Raji (cell line): Measurements from ENCODE around the gene BRSK1.

ENCODE experiments used
- POLR2A ChIP-seq: IDR thresholded peaks from 2 replicates; pipeline ENCODE4 v1.6.1; 2011; ENCODE audit warnings: low read depth, low read length, control low read depth; ENCODE audit not compliant: insufficient read depth

BRSK1 gene

DNA sequence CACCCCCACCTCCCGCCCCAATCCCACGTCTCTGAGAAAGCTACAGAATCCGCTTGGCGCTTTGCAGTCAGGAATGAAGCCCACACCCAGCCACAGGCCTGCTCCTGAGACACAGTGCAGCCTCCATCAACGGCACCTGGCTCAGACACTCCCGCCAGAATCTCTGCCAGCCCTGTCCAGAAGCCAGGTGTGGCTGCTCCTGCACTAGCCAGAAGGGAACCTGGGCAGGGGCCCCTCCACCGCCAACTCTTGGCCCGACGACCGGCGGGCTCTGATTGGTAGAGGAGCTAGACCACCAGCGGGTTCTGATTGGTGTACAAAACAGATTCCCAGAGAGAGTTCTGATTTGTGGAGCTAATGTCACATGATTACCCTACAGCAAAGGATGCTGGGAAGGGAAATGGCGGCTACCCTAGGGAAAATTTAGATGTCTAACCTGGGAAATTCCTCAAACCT lies 22.1 kb upstream of the BRSK1 start:
- TF ChIP-seq POLR2A: no peak

DNA sequence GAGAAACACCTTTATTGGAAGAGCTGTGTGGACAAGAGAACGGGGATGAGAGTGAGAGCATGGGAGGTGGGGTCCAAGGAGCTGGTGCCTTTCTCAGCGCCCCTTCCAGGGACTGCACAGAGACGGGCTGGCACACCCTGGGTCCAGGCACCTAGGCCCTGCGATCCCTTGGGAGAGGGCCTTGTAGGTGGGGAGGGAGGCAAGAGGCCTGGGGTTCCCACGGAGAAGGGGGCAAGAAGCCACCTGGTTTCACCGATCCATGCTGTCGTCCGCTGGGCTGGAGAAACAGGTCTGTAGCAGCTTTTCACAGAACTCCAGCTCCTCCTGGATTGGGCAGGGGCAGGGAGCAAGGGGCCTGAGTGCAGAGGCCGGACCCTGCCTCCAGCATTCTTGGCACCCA lies 21.4 kb upstream of the BRSK1 start:
- no peak for TF ChIP-seq POLR2A

DNA sequence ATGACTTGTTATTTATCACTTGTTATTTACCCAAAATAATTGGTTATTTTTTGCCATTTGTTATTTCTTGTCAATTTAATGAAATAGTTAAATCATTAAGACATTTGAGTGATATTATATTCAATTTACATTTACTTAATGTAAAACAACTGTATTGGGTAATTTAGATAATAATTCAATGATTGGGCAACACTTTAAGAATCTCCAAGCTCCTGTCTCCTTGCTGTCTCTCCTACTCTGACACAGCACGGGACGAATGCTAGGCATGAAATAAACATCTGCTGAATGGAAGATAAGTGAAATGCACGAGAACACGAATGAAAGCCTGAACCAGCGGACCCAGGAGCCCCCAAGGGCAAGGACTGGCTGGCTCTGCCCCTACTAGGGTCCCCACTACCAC lies 19.3 kb upstream of the BRSK1 start:
- TF ChIP-seq POLR2A: no peak

DNA sequence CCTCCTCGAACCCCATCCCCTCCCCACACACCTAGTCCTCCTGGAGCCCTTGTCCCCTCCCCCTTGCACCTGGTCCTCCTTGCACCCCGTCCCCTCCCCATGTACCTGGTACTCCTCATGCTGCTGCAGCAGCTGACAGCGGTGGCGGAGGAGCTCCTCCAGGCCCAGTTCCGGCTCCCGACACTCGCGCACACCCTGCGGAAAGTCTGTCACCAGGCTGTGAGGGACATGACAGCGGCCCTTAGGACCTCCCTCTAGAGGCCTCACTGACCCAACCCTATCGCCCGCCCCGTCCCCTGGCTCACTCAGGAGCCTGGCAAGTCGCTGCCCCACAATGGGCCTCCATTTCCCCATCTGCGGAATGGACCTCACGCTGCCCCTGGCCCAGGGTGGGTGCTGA lies 18.6 kb upstream of the BRSK1 start:
- no peak for TF ChIP-seq POLR2A

DNA sequence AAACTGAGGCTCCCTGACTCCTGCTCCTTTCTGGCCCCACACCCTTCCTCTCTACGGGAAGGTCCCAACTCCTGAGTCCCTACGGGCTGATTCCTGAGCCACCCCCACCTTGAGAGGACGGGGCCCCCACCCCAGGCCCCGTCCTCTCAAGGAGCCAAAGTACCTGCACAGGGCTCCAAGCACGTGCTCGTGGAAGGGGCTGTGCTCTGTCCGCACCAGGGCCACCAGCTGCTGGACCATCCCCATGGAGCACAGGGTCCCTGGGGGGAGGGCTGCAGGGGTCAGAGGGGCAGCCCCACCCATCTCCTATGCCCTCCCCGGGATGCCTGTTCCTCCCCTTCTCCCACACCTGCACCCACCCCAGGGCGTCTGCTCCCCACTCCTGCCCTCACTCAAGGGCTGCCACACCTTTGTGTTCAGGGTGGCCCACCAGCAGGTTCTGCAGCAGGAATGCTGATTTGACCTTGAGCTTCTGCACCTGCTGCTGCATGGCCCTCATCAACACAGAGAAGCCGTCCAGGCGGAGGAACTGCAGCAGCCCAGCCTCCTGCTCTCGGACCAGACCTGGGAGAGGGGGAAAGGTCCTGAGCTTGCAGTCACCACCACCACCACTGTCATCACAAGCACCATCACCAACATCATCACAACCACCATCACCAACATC lies 17.9 kb upstream of the BRSK1 start:
- no peak for TF ChIP-seq POLR2A

DNA sequence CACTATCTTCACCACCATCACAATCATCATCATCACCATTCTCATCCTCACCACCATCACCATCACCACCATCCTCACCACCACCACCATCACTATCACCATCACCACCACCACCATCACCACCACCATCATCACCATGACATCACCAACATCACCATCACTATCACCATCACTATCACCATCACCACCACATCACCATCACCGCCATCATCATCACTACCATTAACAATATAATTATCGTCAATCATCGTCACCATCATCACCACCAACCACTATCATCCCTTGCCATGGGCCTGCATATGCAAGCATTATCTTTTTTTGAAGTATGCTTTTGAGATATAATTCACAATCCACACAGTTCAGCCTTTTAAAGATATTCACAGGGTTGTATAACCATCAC lies 17.4 kb upstream of the BRSK1 start:
- no peak for TF ChIP-seq POLR2A

DNA sequence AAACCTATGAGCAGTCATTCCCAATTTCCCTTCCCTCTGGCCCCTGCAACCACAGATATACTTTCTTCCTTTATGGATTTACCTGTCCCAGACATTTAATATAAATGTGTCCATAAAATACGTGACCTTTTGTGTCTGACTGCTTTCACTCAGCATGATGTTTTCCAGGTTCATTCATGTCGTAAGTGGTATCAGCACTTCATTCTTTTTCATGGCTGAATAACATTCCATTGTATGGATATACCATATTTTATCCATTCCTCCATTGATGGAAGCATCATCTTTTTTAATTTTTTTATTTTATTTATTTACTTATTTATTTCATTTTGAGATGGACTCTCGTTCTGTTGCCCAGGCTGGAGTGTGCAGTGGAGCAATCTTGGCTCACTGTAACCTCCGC lies 17.0 kb upstream of the BRSK1 start:
- TF ChIP-seq POLR2A: no peak

DNA sequence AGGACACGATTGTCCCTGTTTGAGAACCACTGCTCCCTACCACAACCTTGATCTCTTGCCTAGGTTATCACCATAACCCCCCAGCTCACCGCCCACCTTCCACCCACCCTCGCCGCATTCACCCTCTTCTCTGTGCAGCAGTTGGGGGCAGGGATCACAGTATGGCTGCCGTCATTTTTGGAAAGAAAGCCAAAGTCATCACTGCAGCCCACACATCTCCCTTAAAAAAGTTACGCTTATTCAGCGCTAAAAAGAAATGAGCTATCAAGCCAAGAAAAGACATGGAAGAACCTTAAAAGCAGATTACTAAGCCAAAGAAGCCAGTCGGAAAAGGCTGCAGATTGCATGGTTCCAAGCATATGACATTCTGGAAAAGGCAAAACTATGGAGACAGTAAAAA lies 14.5 kb upstream of the BRSK1 start:
- no peak for TF ChIP-seq POLR2A

DNA sequence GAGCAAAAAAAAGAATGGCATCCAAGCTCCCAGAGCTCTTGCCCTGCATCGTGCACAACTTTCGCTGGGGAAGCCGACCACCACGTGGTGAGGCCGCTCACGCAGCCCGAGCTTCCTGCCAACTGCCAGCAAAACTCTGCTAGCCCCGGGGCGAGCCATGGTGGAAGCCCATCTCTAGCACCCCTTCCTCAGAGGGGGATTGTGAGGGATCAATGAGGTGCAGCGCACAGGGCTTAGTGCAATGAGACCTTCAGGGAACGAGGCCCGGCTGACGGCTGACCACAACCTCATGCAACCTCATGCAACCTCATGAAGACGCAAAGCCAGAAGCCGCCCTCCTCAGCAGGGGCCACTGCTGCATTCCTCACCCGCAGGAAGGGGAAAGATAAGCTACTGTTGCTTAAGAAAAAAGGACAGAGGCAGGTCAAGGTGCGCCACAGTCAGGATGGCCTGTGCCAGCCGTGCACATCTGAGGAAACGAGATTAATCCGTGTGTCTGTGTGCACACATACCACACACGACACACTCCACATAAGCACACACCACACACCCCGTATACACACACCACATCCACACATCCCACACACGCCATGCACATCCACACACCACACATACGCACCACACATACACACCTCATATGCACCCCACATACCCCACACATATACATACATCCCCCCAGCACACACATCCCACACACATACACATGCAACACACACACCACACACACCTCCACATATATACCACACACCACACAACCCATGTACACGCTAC lies 13.4 kb upstream of the BRSK1 start:
- no peak for TF ChIP-seq POLR2A

DNA sequence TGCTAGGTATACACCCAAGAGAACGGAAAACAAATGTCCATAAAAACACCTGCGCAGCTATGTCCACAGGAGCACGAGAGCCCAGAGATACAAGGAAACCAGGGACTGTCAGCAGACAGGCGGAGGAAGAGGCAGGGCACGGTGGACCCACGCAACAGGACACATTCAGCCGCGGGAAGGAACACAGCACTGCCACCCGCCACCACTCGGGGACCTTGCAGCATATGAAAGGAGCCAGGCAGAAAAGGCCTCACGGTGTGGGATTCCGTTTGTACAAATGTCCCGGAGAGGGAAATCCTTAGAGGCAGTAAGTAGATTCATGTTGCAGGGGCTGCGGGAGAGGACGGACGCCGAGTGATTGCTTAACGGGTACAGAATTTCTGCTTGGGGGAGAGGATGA lies 11.7 kb upstream of the BRSK1 start:
- no peak for TF ChIP-seq POLR2A

DNA sequence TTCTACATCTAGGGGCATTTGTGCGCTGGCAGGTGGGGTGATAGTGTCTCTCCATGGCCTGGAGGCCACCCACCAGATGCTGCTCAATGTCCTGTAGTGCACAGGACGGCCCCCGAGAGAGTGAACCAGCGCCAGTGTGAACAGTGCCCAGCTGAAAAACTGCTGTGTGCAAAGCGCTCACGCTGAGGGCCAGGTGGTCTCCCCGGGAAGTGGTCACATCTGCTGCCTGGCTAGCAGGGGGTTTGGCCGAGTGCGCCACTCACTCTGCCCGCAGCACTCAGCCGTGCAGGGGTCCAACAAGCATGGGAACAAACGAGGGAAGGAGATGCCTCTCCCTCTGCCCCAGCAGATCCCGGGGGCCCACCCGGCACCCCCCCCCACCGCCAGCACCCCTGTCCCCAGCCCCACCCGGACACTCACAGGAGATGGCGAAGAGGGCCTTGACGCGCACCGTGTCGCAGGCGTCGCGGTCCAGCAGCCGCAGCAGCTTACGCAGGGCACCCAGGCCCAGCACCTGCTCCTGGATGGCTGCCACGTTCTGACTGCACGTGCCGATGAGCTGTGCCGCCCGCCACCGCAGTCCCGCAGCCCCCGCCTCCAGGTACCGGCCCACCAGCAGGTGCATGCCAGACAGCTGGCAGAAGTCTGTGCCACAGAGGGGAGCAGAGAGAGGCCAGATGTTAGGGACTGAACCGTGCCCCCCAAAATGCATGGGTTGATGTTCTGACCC lies 9.7 kb upstream of the BRSK1 start:
- TF ChIP-seq POLR2A: no peak

DNA sequence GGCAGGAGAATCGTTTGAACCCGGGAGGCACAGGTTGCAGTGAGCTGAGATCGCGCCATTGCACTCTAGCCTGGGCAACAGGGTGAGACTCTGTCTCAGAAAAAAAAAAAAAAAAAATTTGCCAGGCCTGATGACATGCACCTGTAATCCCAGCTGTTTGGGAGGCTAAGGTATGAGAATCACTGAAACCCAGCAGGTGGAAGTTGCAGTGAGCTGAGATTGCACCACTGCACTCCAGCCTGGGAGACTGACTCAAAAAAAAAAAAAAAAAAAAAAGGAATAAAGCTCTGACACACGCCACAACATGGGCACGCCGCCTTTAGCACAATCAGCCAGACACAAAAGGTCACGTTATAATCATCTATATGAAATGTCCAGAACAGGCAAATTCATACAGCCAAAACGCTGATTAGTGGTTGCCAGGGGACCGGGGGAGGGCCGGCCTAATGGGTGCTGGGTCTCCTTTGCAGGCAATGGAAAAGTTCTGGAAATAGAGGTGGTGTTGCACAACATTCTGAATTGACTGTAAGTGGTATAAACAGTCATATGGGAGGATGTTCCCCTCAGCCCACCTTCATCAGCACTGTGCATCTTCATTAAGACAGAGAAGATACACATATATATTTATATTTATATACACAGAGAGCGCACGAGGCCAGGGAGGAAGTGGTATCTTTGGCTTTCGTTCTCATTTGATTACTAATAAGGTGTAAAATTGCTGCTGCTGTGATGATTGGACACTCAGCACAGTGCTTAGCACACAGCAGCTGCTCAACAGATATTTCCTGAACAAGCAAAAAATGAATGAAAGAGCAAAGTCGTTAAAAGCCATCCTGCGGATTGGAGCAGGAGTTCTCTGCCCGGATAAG lies 7.7 kb upstream of the BRSK1 start:
- peak; percentile 47; the same call in 1 of the 2 replicates for TF ChIP-seq POLR2A

DNA sequence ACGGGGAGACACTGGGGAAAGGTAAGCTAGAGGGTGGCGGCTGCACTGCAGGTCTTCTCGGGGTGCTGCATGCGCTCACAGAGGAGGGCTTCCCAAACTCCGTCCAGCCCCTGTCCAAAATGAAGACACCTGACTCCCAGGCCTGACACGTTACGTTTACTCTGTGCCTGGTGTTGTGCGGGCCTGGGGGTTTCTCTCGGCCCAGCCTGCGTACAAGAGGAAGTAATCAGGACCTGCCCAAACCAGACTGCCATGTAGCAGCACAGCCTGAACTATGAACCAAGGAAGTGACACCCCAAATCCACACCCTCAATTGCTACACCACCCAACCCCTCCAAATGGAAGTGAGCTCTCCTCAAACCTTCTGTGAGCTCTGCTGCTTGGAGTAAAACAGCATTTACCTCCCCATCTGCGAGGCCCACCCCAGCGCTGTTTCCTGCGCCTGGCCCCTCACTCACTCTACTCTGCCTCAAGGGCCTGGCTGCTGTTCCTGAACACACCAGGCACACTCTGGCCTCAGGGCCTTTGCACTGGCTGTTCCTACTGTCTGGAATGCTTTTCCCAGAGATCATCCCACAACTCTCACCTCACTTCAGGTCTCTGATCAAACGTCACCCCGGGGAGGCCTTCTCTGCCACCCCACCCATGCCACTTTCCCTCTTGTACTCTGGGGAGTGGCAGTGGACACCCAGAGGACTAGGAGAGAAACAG lies 6.9 kb upstream of the BRSK1 start:
- no peak; the same call in 1 of the 2 replicates for TF ChIP-seq POLR2A

DNA sequence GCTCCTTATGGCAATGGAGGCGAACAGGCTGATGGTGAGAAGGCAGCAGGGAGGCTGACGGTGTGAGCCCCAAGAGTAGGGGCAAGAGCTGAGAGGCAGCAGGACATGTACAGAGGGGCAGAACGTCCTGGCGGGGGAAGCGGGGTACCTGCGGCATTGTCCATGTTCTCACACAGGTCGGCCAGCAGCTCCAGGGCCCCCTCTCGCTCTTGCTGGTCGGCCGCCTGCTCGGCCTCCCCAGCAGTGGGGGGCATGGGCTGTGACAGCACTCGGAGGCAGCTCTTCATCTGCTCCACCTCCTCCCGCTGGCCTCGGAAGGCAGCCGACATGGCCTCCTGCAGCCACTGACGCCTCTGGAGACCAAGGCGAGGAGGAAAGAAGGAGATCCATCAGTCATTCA lies 6.3 kb upstream of the BRSK1 start:
- TF ChIP-seq POLR2A: no peak
